HEK293 (cell line): ENCODE data around the gene CDC26.

Experiments
- CTCF ChIA-PET: fragments of 350-600 bp; formaldehyde crosslinking; extraction: SDS; loops from one replicate; lab custom pipeline; 2021; ENCODE audit warnings: antibody characterized with exemption; lab: Yijun Ruan, JAX
- POLR2A ChIA-PET: fragments of 300-600 bp; formaldehyde crosslinking; extraction: SDS; loops from one replicate; lab custom pipeline; 2020; ENCODE audit warnings: antibody characterized with exemption, inconsistent platforms; lab: Yijun Ruan, JAX
- H3K27ac ChIP-seq: fragments of 200-500 bp; sonication (Bioruptor generic); 2 replicates; pipeline ENCODE4 v1.5.1; 2014; ENCODE audit warnings: low read depth, low read length, control low read depth, inconsistent platforms; ENCODE audit errors: extremely low read depth
- H3K36me3 ChIP-seq, 2 experiments: fragments of 200-500 bp in 1 of 2; sonication (Bioruptor generic) in 1 of 2; 1 replicate in 1 of 2; 2 replicates in 1 of 2; pipeline ENCODE4 v1.5.1; 2014 to 2017; ENCODE audit warnings: inconsistent platforms in 2 of 2, low read length in 2 of 2; ENCODE audit not compliant: control insufficient read depth in 2 of 2, insufficient read depth in 1 of 2
- H3K4me1 ChIP-seq: fragments of 200-500 bp; sonication (Bioruptor generic); 2 replicates; pipeline ENCODE4 v1.5.1; 2014; ENCODE audit warnings: mild to moderate bottlenecking, low read length, inconsistent platforms; ENCODE audit not compliant: control insufficient read depth, insufficient read depth
- H3K4me3 ChIP-seq: 2 replicates; pipeline ENCODE4 v1.5.1; 2011; ENCODE audit warnings: low read depth, mild to moderate bottlenecking, control low read depth, low read length, moderate library complexity
- H3K9me3 ChIP-seq: fragments of 200-500 bp; sonication (Bioruptor generic); 2 replicates; pipeline ENCODE4 v1.5.1; 2014; ENCODE audit warnings: low read depth, low read length, inconsistent platforms; ENCODE audit not compliant: control insufficient read depth, insufficient read depth
- EGR2 ChIP-seq: fragments of 450-650 bp; formaldehyde crosslinking; IDR thresholded peaks from 2 replicates; pipeline ENCODE4 v1.5.1; 2016; ENCODE audit warnings: low read depth, missing biosample characterization, missing genetic modification characterization
- GLI2 ChIP-seq: fragments of 450-650 bp; formaldehyde crosslinking; IDR thresholded peaks from 2 replicates; pipeline ENCODE4; 2017; ENCODE audit warnings: missing biosample characterization, missing genetic modification characterization, low read depth, borderline replicate concordance
- OVOL3 ChIP-seq: fragments of 450-650 bp; formaldehyde crosslinking; IDR thresholded peaks from 2 replicates; pipeline ENCODE4 v1.5.1; 2016; ENCODE audit warnings: missing biosample characterization, missing genetic modification characterization
- PRDM4 ChIP-seq: fragments of 450-650 bp; formaldehyde crosslinking; IDR thresholded peaks from 2 replicates; pipeline ENCODE4 v1.5.1; 2017; ENCODE audit warnings: missing biosample characterization, missing genetic modification characterization
- ZBTB11 ChIP-seq: fragments of 450-650 bp; formaldehyde crosslinking; conservative IDR thresholded peaks from 2 replicates; pipeline ENCODE4 v1.5.1; 2016; ENCODE audit warnings: low read depth, missing biosample characterization, missing genetic modification characterization
- ZBTB26 ChIP-seq: fragments of 450-650 bp; formaldehyde crosslinking; optimal IDR thresholded peaks from 2 replicates; pipeline ENCODE3; 2016; ENCODE audit warnings: missing biosample characterization, mild to moderate bottlenecking, missing genetic modification characterization
- ZFHX2 ChIP-seq: fragments of 450-650 bp; formaldehyde crosslinking; conservative IDR thresholded peaks from 2 replicates; pipeline ENCODE4 v1.5.1; 2016; ENCODE audit warnings: missing biosample characterization, missing genetic modification characterization
- ZNF18 ChIP-seq: fragments of 450-650 bp; formaldehyde crosslinking; IDR thresholded peaks from 2 replicates; pipeline ENCODE4 v1.5.1; 2016; ENCODE audit warnings: missing biosample characterization, missing genetic modification characterization
- ZNF518A ChIP-seq: fragments of 450-650 bp; formaldehyde crosslinking; conservative IDR thresholded peaks from 2 replicates; pipeline ENCODE4 v1.5.1; 2016; ENCODE audit warnings: low read depth, missing biosample characterization, missing genetic modification characterization
- ZNF530 ChIP-seq: fragments of 450-650 bp; formaldehyde crosslinking; IDR thresholded peaks from 2 replicates; pipeline ENCODE4 v1.5.1; 2016; ENCODE audit warnings: low read depth, missing biosample characterization, missing genetic modification characterization
- ZNF560 ChIP-seq: fragments of 450-650 bp; formaldehyde crosslinking; IDR thresholded peaks from 2 replicates; pipeline ENCODE4 v1.5.1; 2017; ENCODE audit warnings: missing biosample characterization, missing genetic modification characterization, borderline replicate concordance
- ZNF704 ChIP-seq: fragments of 450-650 bp; formaldehyde crosslinking; IDR thresholded peaks from 2 replicates; pipeline ENCODE4 v1.5.1; 2016; ENCODE audit warnings: missing biosample characterization, missing genetic modification characterization
- ZNF792 ChIP-seq: fragments of 450-650 bp; formaldehyde crosslinking; IDR thresholded peaks from 2 replicates; pipeline ENCODE4 v1.5.1; 2016; ENCODE audit warnings: missing biosample characterization, missing genetic modification characterization
- ZNF830 ChIP-seq: fragments of 450-650 bp; IDR thresholded peaks from 2 replicates; pipeline ENCODE4 v1.5.0; 2018; ENCODE audit warnings: missing biosample characterization, missing genetic modification characterization, low read depth, mild to moderate bottlenecking, moderate library complexity
- ZNF843 ChIP-seq: fragments of 450-650 bp; formaldehyde crosslinking; IDR thresholded peaks from 2 replicates; pipeline ENCODE4 v1.5.1; 2016; ENCODE audit warnings: missing biosample characterization, missing genetic modification characterization

The CDC26 gene

GRCh38 chr9:113247640-113248039, 27.7 kb downstream of the CDC26 start (continued):
- TF ChIP-seq ZNF530, result no peak
- TF ChIP-seq ZNF830 (tag by site-specific recombination), result peak; percentile 59
- TF ChIP-seq ZNF18 (tag by site-specific recombination), result no peak

- H3K9me3 ChIP-seq, result no peaks in the 10 kb centered on the region
- CTCF ChIA-PET, result interaction anchor here (0.7 kb wide), 1 partner anchor 277 kb away, joined by 3 read pairs; no protein-coding TSS in a partner anchor
- TF ChIP-seq ZNF518A (tag by site-specific recombination), result no peak
- TF ChIP-seq ZNF792 (tag by site-specific recombination), result no peak
- TF ChIP-seq ZNF704 (tag by site-specific recombination), result no peak
- TF ChIP-seq OVOL3 (tag by site-specific recombination), result no peak
- TF ChIP-seq ZNF560 (tag by site-specific recombination), result no peak
- no peak for TF ChIP-seq PRDM4 (tag by site-specific recombination)
- TF ChIP-seq GLI2 (tag by site-specific recombination), result no peak
- TF ChIP-seq, all 188 proteins: peak for 0
- H3K4me1 ChIP-seq, result peaks cover 6% of the 10 kb centered on the region; the same call in 1 of the 2 replicates
- no peak overlapping the region for H3K4me3 ChIP-seq
- H3K36me3 ChIP-seq, result no peaks in the 10 kb centered on the region
- POLR2A ChIA-PET, result no interaction called here
- H3K27ac ChIP-seq, result no peak overlapping the region
These were observed 28.4 kb downstream of the CDC26 start for GRCh38 chr9:113246928-113247327.

- H3K36me3 ChIP-seq, result no peaks in the 10 kb centered on the region
- ChIA-PET CTCF (no interaction called here), POLR2A (interaction anchor here (1.3 kb wide), 1 partner anchor 24 kb away, joined by 3 read pairs; the partner anchor contains the start of genes FKBP15 and SLC31A1)
- no peaks in the 10 kb centered on the region for H3K9me3 ChIP-seq
- no peak overlapping the region for H3K4me3 ChIP-seq
- TF ChIP-seq ZNF843 (tag by site-specific recombination) (no peak), ZBTB11 (tag by site-specific recombination) (no peak), ZFHX2 (tag by site-specific recombination) (peak; percentile 86), ZBTB26 (no peak), EGR2 (tag by site-specific recombination) (peak; percentile 84)
- TF ChIP-seq, all 188 proteins: peak for 2
- peaks cover 6% of the 10 kb centered on the region; the same call in 1 of the 2 replicates for H3K4me1 ChIP-seq
- no peak overlapping the region for H3K27ac ChIP-seq
These were observed 29.5 kb downstream of the CDC26 start for GRCh38 chr9:113245894-113246293.
